Tibial nerve (tissue), 3 donors: ENCODE data around the gene GINS3.

Source experiments
- POLR2A ChIP-seq, 2 donors: fragments of 450-650 bp; IDR thresholded peaks; one replicate each; pipeline ENCODE4 v1.6.1; 2017; ENCODE audit warnings: antibody characterized with exemption in 2 of 2, mild to moderate bottlenecking in 2 of 2, moderate library complexity in 2 of 2
- TF ChIP-seq, protein P1 (sequence below), 5 experiments: fragments of 200-600 bp in 3 of 5; fragments of 450-650 bp in 2 of 5; sonication (generic) in 3 of 5; IDR thresholded peaks; one replicate each; pipeline ENCODE4 v1.5.1; 2016 to 2019; ENCODE audit warnings: antibody characterized with exemption in 5 of 5, mild to moderate bottlenecking in 3 of 5, moderate library complexity in 2 of 5

DNA sequence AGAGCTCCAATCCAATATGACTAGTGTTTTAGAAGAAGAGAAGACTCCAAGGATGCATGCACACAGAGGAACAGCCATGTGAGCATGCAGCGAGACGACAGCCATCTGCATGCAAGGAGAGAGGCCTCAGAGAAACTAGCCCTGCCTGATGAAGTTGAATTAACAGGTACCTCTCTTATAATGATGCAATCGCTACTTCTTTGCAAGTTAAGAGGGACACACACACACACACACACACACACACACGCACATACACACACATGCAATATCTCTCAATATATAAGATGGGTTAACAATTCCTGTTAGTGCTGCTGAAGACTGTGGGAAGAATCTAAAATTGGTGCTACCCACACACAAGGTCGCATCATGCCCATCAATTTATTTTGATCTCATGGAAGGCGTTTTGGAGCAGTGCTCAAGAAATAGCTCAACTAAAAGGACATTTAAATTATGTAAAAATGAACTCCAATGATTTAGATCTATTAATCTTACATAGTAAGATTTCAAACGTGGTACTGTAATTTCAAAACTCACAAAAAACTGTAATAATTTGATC lies 7.0 kb upstream of the GINS3 start:
- TF ChIP-seq, protein P1, sequence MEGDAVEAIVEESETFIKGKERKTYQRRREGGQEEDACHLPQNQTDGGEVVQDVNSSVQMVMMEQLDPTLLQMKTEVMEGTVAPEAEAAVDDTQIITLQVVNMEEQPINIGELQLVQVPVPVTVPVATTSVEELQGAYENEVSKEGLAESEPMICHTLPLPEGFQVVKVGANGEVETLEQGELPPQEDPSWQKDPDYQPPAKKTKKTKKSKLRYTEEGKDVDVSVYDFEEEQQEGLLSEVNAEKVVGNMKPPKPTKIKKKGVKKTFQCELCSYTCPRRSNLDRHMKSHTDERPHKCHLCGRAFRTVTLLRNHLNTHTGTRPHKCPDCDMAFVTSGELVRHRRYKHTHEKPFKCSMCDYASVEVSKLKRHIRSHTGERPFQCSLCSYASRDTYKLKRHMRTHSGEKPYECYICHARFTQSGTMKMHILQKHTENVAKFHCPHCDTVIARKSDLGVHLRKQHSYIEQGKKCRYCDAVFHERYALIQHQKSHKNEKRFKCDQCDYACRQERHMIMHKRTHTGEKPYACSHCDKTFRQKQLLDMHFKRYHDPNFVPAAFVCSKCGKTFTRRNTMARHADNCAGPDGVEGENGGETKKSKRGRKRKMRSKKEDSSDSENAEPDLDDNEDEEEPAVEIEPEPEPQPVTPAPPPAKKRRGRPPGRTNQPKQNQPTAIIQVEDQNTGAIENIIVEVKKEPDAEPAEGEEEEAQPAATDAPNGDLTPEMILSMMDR (IDR thresholded peaks at IDR 0.05): no peak
- TF ChIP-seq POLR2A (IDR thresholded peaks at IDR 0.05): no peak
